Limb (tissue), 2 donors: ENCODE data around the gene HTR2A.

Source experiments
- DNase-seq, 2 donors: peaks; one replicate each; pipeline ENCODE4 v3.0.0-alpha.2; 2016; ENCODE audit errors: extremely low spot score in 2 of 2

HTR2A gene

GRCh38 chr13:46871557-46871956, 25.3 kb downstream of the HTR2A start:
- no peak for DNase-seq

- no peak for DNase-seq
These were observed 28.8 kb downstream of the HTR2A start for GRCh38 chr13:46868091-46868490.

- no peak for DNase-seq
These were observed 30.7 kb downstream of the HTR2A start for GRCh38 chr13:46866150-46866549.

- no peak for DNase-seq
These were observed 31.9 kb downstream of the HTR2A start for GRCh38 chr13:46864941-46865340.

GRCh38 chr13:46861959-46862358, 34.9 kb downstream of the HTR2A start:
- DNase-seq, result no peak

GRCh38 chr13:46860722-46861121, 36.1 kb downstream of the HTR2A start:
- no peak for DNase-seq

GRCh38 chr13:46858776-46859175, 38.1 kb downstream of the HTR2A start:
- DNase-seq, result no peak

- DNase-seq, result no peak
These were observed 38.7 kb downstream of the HTR2A start for GRCh38 chr13:46858163-46858562.

GRCh38 chr13:46855664-46856063, 41.2 kb downstream of the HTR2A start:
- no peak for DNase-seq

GRCh38 chr13:46855166-46855565, 41.7 kb downstream of the HTR2A start:
- no peak for DNase-seq

- DNase-seq, result no peak
These were observed 44.7 kb downstream of the HTR2A start for GRCh38 chr13:46852168-46852567.

- DNase-seq, result no peak
These were observed 46.6 kb downstream of the HTR2A start for GRCh38 chr13:46850214-46850613.

- no peak for DNase-seq
These were observed 50.1 kb downstream of the HTR2A start for GRCh38 chr13:46846726-46847125.

- no peak for DNase-seq
These were observed 51.7 kb downstream of the HTR2A start for GRCh38 chr13:46845146-46845545.

- DNase-seq, result no peak
These were observed 52.4 kb downstream of the HTR2A start for GRCh38 chr13:46844431-46844830.

- no peak for DNase-seq
These were observed 57.5 kb downstream of the HTR2A start for GRCh38 chr13:46839399-46839798.

GRCh38 chr13:46834657-46835056, 62.2 kb downstream of the HTR2A start:
- DNase-seq, result no peak

- DNase-seq, result peak; percentile 57 to 60
These were observed 65.2 kb downstream of the HTR2A start for GRCh38 chr13:46831588-46832194.

- no peak for DNase-seq
These were observed 66.3 kb downstream of the HTR2A start for GRCh38 chr13:46830405-46831005.

GRCh38 chr13:46822551-46822950, 74.3 kb downstream of the HTR2A start:
- DNase-seq, result no peak

- no peak for DNase-seq
These were observed 78.9 kb downstream of the HTR2A start for GRCh38 chr13:46817838-46818476.

- no peak for DNase-seq
These were observed 79.8 kb downstream of the HTR2A start for GRCh38 chr13:46817095-46817494.

- no peak for DNase-seq
These were observed 80.5 kb downstream of the HTR2A start for GRCh38 chr13:46816371-46816770.
